Vagina (tissue), 2 donors: ENCODE results near the gene CELF4.

ENCODE experiments used
- CTCF ChIP-seq, 3 experiments: fragments of 450-650 bp in 2 of 3; fragments of 200-600 bp in 1 of 3; sonication (generic) in 1 of 3; IDR thresholded peaks; one replicate each; pipeline ENCODE4 v1.5.1; 2017 to 2019; ENCODE audit warnings: antibody characterized with exemption in 3 of 3, mild to moderate bottlenecking in 2 of 3, moderate library complexity in 2 of 3
- POLR2A ChIP-seq, 2 donors: fragments of 450-650 bp; IDR thresholded peaks; one replicate each; pipeline ENCODE4 v1.6.1; 2017; ENCODE audit warnings: antibody characterized with exemption in 2 of 2, mild to moderate bottlenecking in 2 of 2, moderate library complexity in 2 of 2
- POLR2AphosphoS5 ChIP-seq, 2 donors: sonication (generic); formaldehyde crosslinking; IDR thresholded peaks; one replicate each; pipeline ENCODE4 v1.9.0; 2017; ENCODE audit warnings: antibody characterized with exemption in 2 of 2, mild to moderate bottlenecking in 2 of 2, low read depth in 1 of 2; ENCODE audit not compliant: insufficient read depth in 1 of 2

GRCh38 chr18:37567061-37567993 is 1.7 kb upstream of the CELF4 start:
- TF ChIP-seq POLR2A (IDR thresholded peaks at IDR 0.05) (no peak), CTCF (IDR thresholded peaks at IDR 0.05) (no peak), POLR2AphosphoS5 (IDR thresholded peaks at IDR 0.05; ENCODE audit: insufficient read depth in 1 of 2, low read depth in 1 of 2) (no peak)
